ENCODE measurements around the gene SEMA3E.

DNA sequence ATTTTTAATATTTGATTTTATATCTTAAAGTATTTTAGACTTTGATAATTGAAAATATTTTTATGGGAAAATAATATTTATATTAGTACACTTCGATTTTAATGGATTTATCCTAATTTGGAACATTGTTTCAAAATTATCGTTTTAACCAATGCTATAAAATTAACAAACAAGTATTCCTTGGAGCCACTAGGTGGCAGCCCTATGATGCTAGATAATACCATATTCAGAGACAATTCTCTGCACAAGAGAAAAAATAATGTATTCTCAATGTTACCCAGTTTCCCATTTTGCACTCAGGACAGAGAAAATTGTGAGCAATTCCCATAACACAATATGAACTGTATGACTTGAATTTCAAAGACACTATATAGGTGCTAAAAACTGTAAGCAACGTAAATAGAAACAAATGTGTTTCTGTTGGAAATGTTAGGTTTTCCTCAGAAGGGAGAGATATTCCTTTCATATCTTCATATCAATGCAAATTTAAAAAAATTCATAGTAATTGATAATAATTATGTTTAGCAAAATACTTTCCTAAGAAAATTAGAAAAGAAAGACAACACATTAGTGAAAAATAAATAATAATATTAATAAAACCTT lies 237.8 kb downstream of the SEMA3E start:
- TF ChIP-seq, protein P1, sequence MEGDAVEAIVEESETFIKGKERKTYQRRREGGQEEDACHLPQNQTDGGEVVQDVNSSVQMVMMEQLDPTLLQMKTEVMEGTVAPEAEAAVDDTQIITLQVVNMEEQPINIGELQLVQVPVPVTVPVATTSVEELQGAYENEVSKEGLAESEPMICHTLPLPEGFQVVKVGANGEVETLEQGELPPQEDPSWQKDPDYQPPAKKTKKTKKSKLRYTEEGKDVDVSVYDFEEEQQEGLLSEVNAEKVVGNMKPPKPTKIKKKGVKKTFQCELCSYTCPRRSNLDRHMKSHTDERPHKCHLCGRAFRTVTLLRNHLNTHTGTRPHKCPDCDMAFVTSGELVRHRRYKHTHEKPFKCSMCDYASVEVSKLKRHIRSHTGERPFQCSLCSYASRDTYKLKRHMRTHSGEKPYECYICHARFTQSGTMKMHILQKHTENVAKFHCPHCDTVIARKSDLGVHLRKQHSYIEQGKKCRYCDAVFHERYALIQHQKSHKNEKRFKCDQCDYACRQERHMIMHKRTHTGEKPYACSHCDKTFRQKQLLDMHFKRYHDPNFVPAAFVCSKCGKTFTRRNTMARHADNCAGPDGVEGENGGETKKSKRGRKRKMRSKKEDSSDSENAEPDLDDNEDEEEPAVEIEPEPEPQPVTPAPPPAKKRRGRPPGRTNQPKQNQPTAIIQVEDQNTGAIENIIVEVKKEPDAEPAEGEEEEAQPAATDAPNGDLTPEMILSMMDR (conservative IDR thresholded peaks at IDR 0.05; ENCODE audit: low read depth, low read length) = peak; percentile 76
- TF ChIP-seq EZH2 (IDR thresholded peaks at IDR 0.05; ENCODE audit: low read length, unreplicated experiment) = no peak

Data from PC-3 (cell line).